HUES6 (cell line): ENCODE data around the gene FN3K.

Experiments used
- H3K27ac ChIP-seq: 2 replicates; pipeline ENCODE4 v1.7.0; 2013; ENCODE audit warnings: low read depth, mild to moderate bottlenecking, low read length, inconsistent platforms
- H3K27me3 ChIP-seq: 2 replicates; pipeline ENCODE4 v1.6.1; 2013; ENCODE audit warnings: low read length; ENCODE audit not compliant: control insufficient read depth, insufficient read depth
- H3K36me3 ChIP-seq: 2 replicates; pipeline ENCODE4 v1.6.1; 2013; ENCODE audit warnings: low read length; ENCODE audit not compliant: control insufficient read depth, insufficient read depth
- H3K4me1 ChIP-seq: 2 replicates; pipeline ENCODE4 v1.6.1; 2013; ENCODE audit warnings: low read length; ENCODE audit not compliant: control insufficient read depth, insufficient read depth
- H3K4me3 ChIP-seq: 2 replicates; pipeline ENCODE4 v1.5.1; 2013; ENCODE audit warnings: low read depth, low read length
- H3K9ac ChIP-seq: one replicate; pipeline ENCODE4 v1.6.1; 2013; ENCODE audit warnings: mild to moderate bottlenecking, low read length
- H3K9me3 ChIP-seq: 2 replicates; pipeline ENCODE4 v1.6.1; 2013; ENCODE audit warnings: low read depth, low read length; ENCODE audit not compliant: control insufficient read depth, insufficient read depth

The FN3K gene

GRCh38 chr17:82696259-82696658 is 39.2 kb upstream of the FN3K start:
- Histone ChIP-seq H3K36me3 (no peaks in the 10 kb centered on the region), H3K9me3 (peaks cover 11% of the 10 kb centered on the region), H3K27ac (no peak overlapping the region), H3K4me3 (no peak overlapping the region), H3K27me3 (peaks cover 50% of the 10 kb centered on the region), H3K4me1 (peaks cover 8% of the 10 kb centered on the region; the same call in 1 of the 2 replicates), H3K9ac (no peak overlapping the region)

- H3K36me3 ChIP-seq: no peaks in the 10 kb centered on the region
- peaks cover 50% of the 10 kb centered on the region for H3K27me3 ChIP-seq
- H3K9ac ChIP-seq: no peak overlapping the region
- H3K4me3 ChIP-seq: peak overlapping the region; percentile 73
- peaks cover 8% of the 10 kb centered on the region; the same call in 1 of the 2 replicates for H3K4me1 ChIP-seq
- H3K9me3 ChIP-seq: peaks cover 11% of the 10 kb centered on the region
- no peak overlapping the region for H3K27ac ChIP-seq
Observed at GRCh38 chr17:82696916-82697807, 38.3 kb upstream of the FN3K start.

- Histone ChIP-seq H3K36me3 (no peaks in the 10 kb centered on the region), H3K9me3 (peaks cover 11% of the 10 kb centered on the region), H3K27ac (no peak overlapping the region), H3K4me1 (peaks cover 8% of the 10 kb centered on the region; the same call in 1 of the 2 replicates), H3K4me3 (peak overlapping the region; percentile 73), H3K9ac (no peak overlapping the region), H3K27me3 (peaks cover 50% of the 10 kb centered on the region)
Observed at GRCh38 chr17:82697808-82698064, 37.7 kb upstream of the FN3K start.

GRCh38 chr17:82698065-82698973 is 37.1 kb upstream of the FN3K start, which contains the start of gene RAB40B:
Gene RAB40B, minus strand, starts transcription at chr17:82698698. Its CDS starts 102 bp downstream, at chr17:82698596.
- Histone ChIP-seq H3K9ac (no peak within 1 kb of the TSS), H3K4me1 (peaks cover 8% of the 10 kb centered on the region; the same call in 1 of the 2 replicates), H3K27me3 (peaks cover 50% of the 10 kb centered on the region), H3K4me3 (peak within 1 kb of the TSS; percentile 76), H3K36me3 (no peaks in the 10 kb centered on the region), H3K9me3 (peaks cover 11% of the 10 kb centered on the region), H3K27ac (no peak within 1 kb of the TSS)

- Histone ChIP-seq H3K9me3 (peaks cover 11% of the 10 kb centered on the region), H3K4me3 (peak overlapping the region; percentile 76), H3K9ac (no peak overlapping the region), H3K36me3 (no peaks in the 10 kb centered on the region), H3K4me1 (peaks cover 8% of the 10 kb centered on the region; the same call in 1 of the 2 replicates), H3K27ac (no peak overlapping the region), H3K27me3 (peaks cover 50% of the 10 kb centered on the region)
Observed at GRCh38 chr17:82698974-82699442, 36.4 kb upstream of the FN3K start.

- H3K9ac ChIP-seq: no peak overlapping the region
- no peaks in the 10 kb centered on the region for H3K36me3 ChIP-seq
- peaks cover 8% of the 10 kb centered on the region; the same call in 1 of the 2 replicates for H3K4me1 ChIP-seq
- H3K27me3 ChIP-seq: peaks cover 50% of the 10 kb centered on the region
- H3K27ac ChIP-seq: no peak overlapping the region
- H3K4me3 ChIP-seq: peak overlapping the region; percentile 76
- H3K9me3 ChIP-seq: peaks cover 5% of the 10 kb centered on the region
Observed at GRCh38 chr17:82699551-82699950, 35.9 kb upstream of the FN3K start.

GRCh38 chr17:82702231-82702927 is 33.0 kb upstream of the FN3K start:
- Histone ChIP-seq H3K9ac (no peak overlapping the region), H3K36me3 (no peaks in the 10 kb centered on the region), H3K9me3 (no peaks in the 10 kb centered on the region), H3K27ac (no peak overlapping the region), H3K4me1 (peaks cover under 1% of the 10 kb centered on the region; the same call in 1 of the 2 replicates), H3K27me3 (peaks cover 29% of the 10 kb centered on the region), H3K4me3 (no peak overlapping the region)

GRCh38 chr17:82703036-82703745 is 32.2 kb upstream of the FN3K start:
- H3K27ac ChIP-seq: no peak overlapping the region
- H3K36me3 ChIP-seq: no peaks in the 10 kb centered on the region
- no peak overlapping the region for H3K4me3 ChIP-seq
- H3K9me3 ChIP-seq: no peaks in the 10 kb centered on the region
- H3K27me3 ChIP-seq: peaks cover 21% of the 10 kb centered on the region
- no peaks in the 10 kb centered on the region for H3K4me1 ChIP-seq
- H3K9ac ChIP-seq: no peak overlapping the region

GRCh38 chr17:82703935-82704865 is 31.2 kb upstream of the FN3K start:
- Histone ChIP-seq H3K36me3 (no peaks in the 10 kb centered on the region), H3K4me3 (no peak overlapping the region), H3K9ac (no peak overlapping the region), H3K9me3 (no peaks in the 10 kb centered on the region), H3K27ac (no peak overlapping the region), H3K4me1 (no peaks in the 10 kb centered on the region), H3K27me3 (peaks cover 18% of the 10 kb centered on the region)
